Panc1 (cell line): Measurements from ENCODE around the gene CUEDC1. TPM values are rescaled to one million over a fixed set of nuclear protein-coding genes. Genes with fewer than 3 reads are reported as not detected.

Source experiments
- ATAC-seq: fragments of 200-7000 bp; cut with Tn5 transposase; 2 replicates; pipeline ENCODE4 v1.9.1; 2020; ENCODE audit warnings: mild to moderate bottlenecking, moderate library complexity
- BruUV-seq: library from RNA; stranded (reverse); fragments of 400-500 nt; replicated peaks from 2 replicates; lab custom pipeline; 2021; lab: Mats Ljungman, UMichigan
- CTCF ChIA-PET: fragments of 300-600 bp; sonication (Branson Sonifier 250); formaldehyde crosslinking; loops from one replicate; lab custom pipeline; 2022; ENCODE audit warnings: antibody characterized with exemption; lab: Charles Lee
- POLR2A ChIA-PET: fragments of 300-600 bp; sonication (Branson Sonifier 250); formaldehyde crosslinking; loops from one replicate; lab custom pipeline; 2022; ENCODE audit warnings: antibody characterized with exemption; lab: Charles Lee
- DNase-seq: peaks from one replicate; pipeline ENCODE4 v3.0.0-alpha.2; 2010; ENCODE audit warnings: low read depth, low spot score
- H3K27ac ChIP-seq: 2 replicates; pipeline ENCODE4 v1.5.1; 2011; ENCODE audit warnings: mild to moderate bottlenecking, low read length, inconsistent platforms
- H3K27me3 ChIP-seq: fragments of 200-500 bp; sonication (Bioruptor generic); 2 replicates; pipeline ENCODE4 v1.6.0; 2014; ENCODE audit warnings: low read length, inconsistent platforms; ENCODE audit not compliant: control insufficient read depth, insufficient read depth
- H3K36me3 ChIP-seq: fragments of 200-500 bp; sonication (Bioruptor generic); 2 replicates; pipeline ENCODE4 v1.5.1; 2014; ENCODE audit warnings: inconsistent platforms, mild to moderate bottlenecking, low read length, moderate library complexity; ENCODE audit not compliant: control insufficient read depth, insufficient read depth
- H3K4me1 ChIP-seq: 2 replicates; pipeline ENCODE4 v1.5.1; 2011; ENCODE audit warnings: inconsistent platforms, mild to moderate bottlenecking, low read length, moderate library complexity; ENCODE audit not compliant: control insufficient read depth, insufficient read depth
- H3K4me3 ChIP-seq, 2 experiments: 2 replicates each; pipeline ENCODE4 v1.5.1; 2011 to 2012; ENCODE audit warnings: low read depth in 2 of 2, low read length in 2 of 2, mild to moderate bottlenecking in 2 of 2, inconsistent platforms in 1 of 2, moderate library complexity in 1 of 2
- H3K9me3 ChIP-seq: fragments of 200-500 bp; sonication (Bioruptor generic); 2 replicates; pipeline ENCODE4 v1.5.1; 2014; ENCODE audit warnings: low read depth, mild to moderate bottlenecking, inconsistent platforms, low read length, moderate library complexity; ENCODE audit not compliant: control insufficient read depth, insufficient read depth
- POLR2AphosphoS5 ChIP-seq: IDR thresholded peaks from 2 replicates; pipeline ENCODE4 v1.6.1; 2012; ENCODE audit warnings: mild to moderate bottlenecking, low read depth, low read length, moderate library complexity
- SIN3A ChIP-seq: IDR thresholded peaks from 2 replicates; pipeline ENCODE4 v1.6.1; 2012; ENCODE audit warnings: low read depth, mild to moderate bottlenecking, low read length, moderate library complexity, borderline replicate concordance; ENCODE audit not compliant: insufficient read depth
- TCF7L2 ChIP-seq: IDR thresholded peaks from 2 replicates; pipeline ENCODE4 v1.6.1; 2011; ENCODE audit warnings: mild to moderate bottlenecking, low read depth, low read length, inconsistent platforms
- in situ Hi-C: cut with HindIII; loops from 2 replicates; pipeline ENCODE4 v1.10.0; 2016; ENCODE audit warnings: low sequenced_read_pairs, low pct_unique_long_range_greater_than_20kb
- intact Hi-C: fragments of 100-400 bp; cut with micrococcal nuclease; formaldehyde crosslinking; loops from one replicate; pipeline ENCODE4 v1.10.0; 2022; ENCODE audit not compliant: unreplicated experiment
- total RNA-seq: library from RNA; stranded (reverse); gene quantifications from one replicate; pipeline ENCODE4 v1.2.1, GENCODE V29; 2021; ENCODE audit not compliant: unreplicated experiment
- TF ChIP-seq, protein P1 (sequence below): fragments of 450-650 bp; IDR thresholded peaks from 2 replicates; pipeline ENCODE4 v1.5.1; 2017; ENCODE audit warnings: mild to moderate bottlenecking
- TF ChIP-seq, protein P2 (sequence below), 2 experiments: IDR thresholded peaks; 2 replicates each; pipeline ENCODE4 v1.6.1; 2011 to 2012; ENCODE audit warnings: low read depth in 2 of 2, control low read depth in 1 of 2, low read length in 1 of 2, mild to moderate bottlenecking in 1 of 2, moderate library complexity in 1 of 2; ENCODE audit not compliant: insufficient read depth in 1 of 2

CUEDC1 gene
- total RNA-seq, 1 experiment from 2014 or later: 103 TPM

DNA sequence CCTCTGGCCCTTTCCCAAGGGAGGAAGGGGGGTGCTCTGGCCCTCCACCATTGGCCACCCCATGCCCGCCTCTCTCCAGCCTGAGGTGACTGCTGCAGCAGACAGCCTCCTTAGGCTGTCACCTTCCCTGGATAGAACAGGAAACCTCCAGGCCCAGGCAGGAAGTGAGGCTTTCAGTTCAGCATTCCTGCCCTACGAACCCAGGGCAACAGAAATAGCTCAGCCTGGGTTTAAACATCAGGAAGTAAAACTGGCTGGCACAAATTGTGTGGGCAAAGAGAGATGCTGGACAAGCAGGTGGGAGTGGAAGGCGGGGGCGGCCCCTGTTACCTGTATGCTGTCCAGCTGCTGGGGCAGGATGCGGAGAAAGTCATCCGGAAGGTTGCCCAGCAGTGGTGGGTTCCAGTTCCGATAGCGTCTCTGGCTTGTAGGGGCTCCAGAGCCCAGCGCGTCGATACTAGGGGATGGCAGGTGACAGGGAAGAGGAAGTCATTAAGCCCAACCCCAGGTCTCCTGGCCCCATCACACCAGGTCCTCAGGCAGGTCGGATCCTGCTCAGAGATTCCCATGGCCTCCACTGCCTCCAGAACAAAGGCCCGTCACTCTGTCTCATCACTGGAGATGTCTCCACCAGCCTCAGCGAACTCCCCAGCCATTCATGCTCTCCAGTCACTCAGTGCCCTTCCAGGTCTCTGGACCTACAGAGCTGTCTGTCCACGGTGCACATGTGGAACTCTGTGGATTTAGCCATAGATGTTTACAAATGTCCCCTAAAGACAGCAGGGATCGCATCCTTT, 81.8 kb downstream of the CUEDC1 start:
- Histone ChIP-seq H3K4me3 (no peak overlapping the region), H3K4me1 (peaks cover 74% of the 10 kb centered on the region), H3K36me3 (peaks cover 3% of the 10 kb centered on the region; the same call in 1 of the 2 replicates), H3K27me3 (no peaks in the 10 kb centered on the region), H3K27ac (peak overlapping the region; percentile 95), H3K9me3 (no peaks in the 10 kb centered on the region)
- no TSS peak for BruUV-seq
- TF ChIP-seq, protein P1, sequence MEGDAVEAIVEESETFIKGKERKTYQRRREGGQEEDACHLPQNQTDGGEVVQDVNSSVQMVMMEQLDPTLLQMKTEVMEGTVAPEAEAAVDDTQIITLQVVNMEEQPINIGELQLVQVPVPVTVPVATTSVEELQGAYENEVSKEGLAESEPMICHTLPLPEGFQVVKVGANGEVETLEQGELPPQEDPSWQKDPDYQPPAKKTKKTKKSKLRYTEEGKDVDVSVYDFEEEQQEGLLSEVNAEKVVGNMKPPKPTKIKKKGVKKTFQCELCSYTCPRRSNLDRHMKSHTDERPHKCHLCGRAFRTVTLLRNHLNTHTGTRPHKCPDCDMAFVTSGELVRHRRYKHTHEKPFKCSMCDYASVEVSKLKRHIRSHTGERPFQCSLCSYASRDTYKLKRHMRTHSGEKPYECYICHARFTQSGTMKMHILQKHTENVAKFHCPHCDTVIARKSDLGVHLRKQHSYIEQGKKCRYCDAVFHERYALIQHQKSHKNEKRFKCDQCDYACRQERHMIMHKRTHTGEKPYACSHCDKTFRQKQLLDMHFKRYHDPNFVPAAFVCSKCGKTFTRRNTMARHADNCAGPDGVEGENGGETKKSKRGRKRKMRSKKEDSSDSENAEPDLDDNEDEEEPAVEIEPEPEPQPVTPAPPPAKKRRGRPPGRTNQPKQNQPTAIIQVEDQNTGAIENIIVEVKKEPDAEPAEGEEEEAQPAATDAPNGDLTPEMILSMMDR: no peak
- TF ChIP-seq, protein P2, sequence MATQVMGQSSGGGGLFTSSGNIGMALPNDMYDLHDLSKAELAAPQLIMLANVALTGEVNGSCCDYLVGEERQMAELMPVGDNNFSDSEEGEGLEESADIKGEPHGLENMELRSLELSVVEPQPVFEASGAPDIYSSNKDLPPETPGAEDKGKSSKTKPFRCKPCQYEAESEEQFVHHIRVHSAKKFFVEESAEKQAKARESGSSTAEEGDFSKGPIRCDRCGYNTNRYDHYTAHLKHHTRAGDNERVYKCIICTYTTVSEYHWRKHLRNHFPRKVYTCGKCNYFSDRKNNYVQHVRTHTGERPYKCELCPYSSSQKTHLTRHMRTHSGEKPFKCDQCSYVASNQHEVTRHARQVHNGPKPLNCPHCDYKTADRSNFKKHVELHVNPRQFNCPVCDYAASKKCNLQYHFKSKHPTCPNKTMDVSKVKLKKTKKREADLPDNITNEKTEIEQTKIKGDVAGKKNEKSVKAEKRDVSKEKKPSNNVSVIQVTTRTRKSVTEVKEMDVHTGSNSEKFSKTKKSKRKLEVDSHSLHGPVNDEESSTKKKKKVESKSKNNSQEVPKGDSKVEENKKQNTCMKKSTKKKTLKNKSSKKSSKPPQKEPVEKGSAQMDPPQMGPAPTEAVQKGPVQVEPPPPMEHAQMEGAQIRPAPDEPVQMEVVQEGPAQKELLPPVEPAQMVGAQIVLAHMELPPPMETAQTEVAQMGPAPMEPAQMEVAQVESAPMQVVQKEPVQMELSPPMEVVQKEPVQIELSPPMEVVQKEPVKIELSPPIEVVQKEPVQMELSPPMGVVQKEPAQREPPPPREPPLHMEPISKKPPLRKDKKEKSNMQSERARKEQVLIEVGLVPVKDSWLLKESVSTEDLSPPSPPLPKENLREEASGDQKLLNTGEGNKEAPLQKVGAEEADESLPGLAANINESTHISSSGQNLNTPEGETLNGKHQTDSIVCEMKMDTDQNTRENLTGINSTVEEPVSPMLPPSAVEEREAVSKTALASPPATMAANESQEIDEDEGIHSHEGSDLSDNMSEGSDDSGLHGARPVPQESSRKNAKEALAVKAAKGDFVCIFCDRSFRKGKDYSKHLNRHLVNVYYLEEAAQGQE (IDR thresholded peaks at IDR 0.05; ENCODE audit: insufficient read depth in 1 of 2, low read depth in 2 of 2, low read length in 1 of 2): no peak
- no peak for TF ChIP-seq TCF7L2
- TF ChIP-seq POLR2AphosphoS5: no peak
- TF ChIP-seq SIN3A: no peak
- ChIA-PET POLR2A (no interaction called here), CTCF (no interaction called here)
- intact Hi-C loops (no loop called here), in situ Hi-C loops (no loop called here)
- DNase-seq: no peak
- ATAC-seq: no peak

DNA sequence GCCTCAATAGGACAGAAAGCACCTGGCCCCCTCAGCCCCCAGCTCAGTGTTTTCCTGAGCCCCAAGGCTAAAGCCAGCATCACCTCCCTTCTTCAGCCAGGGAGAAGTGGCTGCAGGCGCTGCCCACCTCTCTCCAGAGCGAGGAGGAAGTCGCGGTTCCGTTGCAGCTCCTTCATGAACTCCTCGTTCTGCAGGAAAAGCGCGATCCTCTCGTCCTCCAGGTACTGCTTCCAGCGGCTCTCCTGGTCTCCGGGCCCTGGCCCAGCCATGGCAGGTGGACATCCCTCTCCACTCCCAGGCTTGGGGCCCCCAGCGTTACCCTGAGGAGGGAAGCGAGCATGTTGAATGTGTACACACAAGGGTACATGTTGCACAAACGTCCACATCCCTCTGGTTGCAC, 82.7 kb downstream of the CUEDC1 start:
- Histone ChIP-seq H3K4me3 (no peak overlapping the region), H3K4me1 (peaks cover 76% of the 10 kb centered on the region), H3K27me3 (no peaks in the 10 kb centered on the region), H3K9me3 (no peaks in the 10 kb centered on the region), H3K36me3 (peaks cover 3% of the 10 kb centered on the region; the same call in 1 of the 2 replicates), H3K27ac (peak overlapping the region; percentile 95; the same call in 1 of the 2 replicates)
- no peak for TF ChIP-seq POLR2AphosphoS5
- no peak for TF ChIP-seq SIN3A
- TF ChIP-seq TCF7L2: no peak
- ATAC-seq (no peak), DNase-seq (no peak)
- CTCF ChIA-PET: no interaction called here
- no TSS peak for BruUV-seq
- in situ Hi-C loops: no loop called here
- intact Hi-C loops: no loop called here
- POLR2A ChIA-PET: interaction anchor here (0.6 kb wide), 1 partner anchor 79 kb away, joined by 11 read pairs; no protein-coding TSS in a partner anchor
